Ishikawa (cell line): Measurements from ENCODE around the gene CDK1.

Experiments
- CREB1 ChIP-seq: IDR thresholded peaks from 2 replicates; pipeline ENCODE4 v1.6.1; 2012; ENCODE audit warnings: low read depth
- EGR1 ChIP-seq: IDR thresholded peaks from 2 replicates; pipeline ENCODE4 v1.6.1; 2012
- FOXM1 ChIP-seq: IDR thresholded peaks from 2 replicates; pipeline ENCODE4 v1.6.1; 2012; ENCODE audit warnings: low read depth, borderline replicate concordance
- MAX ChIP-seq: IDR thresholded peaks from 2 replicates; pipeline ENCODE4 v1.6.1; 2012
- NFIC ChIP-seq: IDR thresholded peaks from 2 replicates; pipeline ENCODE4 v1.6.1; 2012
- RAD21 ChIP-seq: IDR thresholded peaks from 2 replicates; pipeline ENCODE4 v1.6.1; 2012; ENCODE audit warnings: low read depth
- REST ChIP-seq: IDR thresholded peaks from 2 replicates; pipeline ENCODE4 v1.6.1; 2012; ENCODE audit warnings: low read depth, mild to moderate bottlenecking
- TCF12 ChIP-seq: IDR thresholded peaks from 2 replicates; pipeline ENCODE4 v1.6.1; 2012; ENCODE audit warnings: low read depth
- TEAD4 ChIP-seq: IDR thresholded peaks from 2 replicates; pipeline ENCODE4 v1.6.1; 2012
- YY1 ChIP-seq: IDR thresholded peaks from 2 replicates; pipeline ENCODE4 v1.6.1; 2012; ENCODE audit warnings: low read depth

CDK1 gene

GRCh38 chr10:60842694-60843093, 64.4 kb downstream of the CDK1 start:
- TF ChIP-seq RAD21, result no peak
- TF ChIP-seq FOXM1, result no peak
- TF ChIP-seq EGR1, result no peak
- TF ChIP-seq CREB1, result no peak
- no peak for TF ChIP-seq REST
- TF ChIP-seq MAX, result no peak
- TF ChIP-seq NFIC, result no peak
- TF ChIP-seq YY1, result no peak
- no peak for TF ChIP-seq TEAD4
- TF ChIP-seq TCF12, result no peak
